Measurements from ENCODE around the gene LHFPL6. TPM values are rescaled to one million over a fixed set of nuclear protein-coding genes. Genes with fewer than 3 reads are reported as not detected.

Gene LHFPL6
- total and polyA plus RNA-seq, 10 donors: 6.9 to 49.0 (median 30.5) TPM

- Histone ChIP-seq H3K27me3 (replicated peaks in 1 of 7) (no peaks in the 10 kb centered on the region), H3K4me3 (no peak overlapping the region), H3K4me1 (no peaks in the 10 kb centered on the region), H3K27ac (no peak overlapping the region), H3K36me3 (no peaks in the 10 kb centered on the region), H3K9me3 (no peaks in the 10 kb centered on the region)
- intact Hi-C loops (cut with DNase I; ENCODE audit: low total_unique reads): no loop called here
- no peak for DNase-seq
- 69 to 88% (median 84%) methylated on average over 4 of the region's 4 CpGs for WGBS, 5 donors
- TF ChIP-seq POLR2AphosphoS5 (IDR thresholded peaks at IDR 0.05): no peak
- TF ChIP-seq CTCF (IDR thresholded peaks at IDR 0.05 in 8 of 11, conservative IDR thresholded peaks at IDR 0.05 in 3 of 11): no peak
- TF ChIP-seq POLR2A (IDR thresholded peaks at IDR 0.05): no peak
These were observed 232.4 kb downstream of the LHFPL6 start for GRCh38 chr13:39370554-39370953.

- H3K27me3 ChIP-seq (replicated peaks in 1 of 7): no peaks in the 10 kb centered on the region
- intact Hi-C loops (cut with DNase I; ENCODE audit: low total_unique reads): no loop called here
- H3K4me1 ChIP-seq: no peaks in the 10 kb centered on the region
- no peaks in the 10 kb centered on the region for H3K9me3 ChIP-seq
- no peak overlapping the region for H3K27ac ChIP-seq
- WGBS, 5 donors: 80 to 98% (median 94%) methylated on average over 3 of the region's 3 CpGs
- no peak for DNase-seq
- no peak overlapping the region for H3K4me3 ChIP-seq
- no peak for TF ChIP-seq CTCF (IDR thresholded peaks at IDR 0.05 in 8 of 11, conservative IDR thresholded peaks at IDR 0.05 in 3 of 11)
- H3K36me3 ChIP-seq: no peaks in the 10 kb centered on the region
These were observed 232.9 kb downstream of the LHFPL6 start for GRCh38 chr13:39370048-39370447.

GRCh38 chr13:39369161-39369890, 233.7 kb downstream of the LHFPL6 start:
- WGBS, 5 donors: 0 to 98% (median 49%) methylated on average over 1 of the region's 1 CpG
- no peak for TF ChIP-seq POLR2A (IDR thresholded peaks at IDR 0.05)
- no peak for TF ChIP-seq CTCF (IDR thresholded peaks at IDR 0.05 in 8 of 11, conservative IDR thresholded peaks at IDR 0.05 in 3 of 11)
- no peak for TF ChIP-seq POLR2AphosphoS5 (IDR thresholded peaks at IDR 0.05)
- Histone ChIP-seq H3K9me3 (no peaks in the 10 kb centered on the region), H3K27me3 (replicated peaks in 1 of 7) (no peaks in the 10 kb centered on the region), H3K4me3 (no peak overlapping the region), H3K27ac (no peak overlapping the region), H3K4me1 (no peaks in the 10 kb centered on the region), H3K36me3 (no peaks in the 10 kb centered on the region)
- DNase-seq: no peak
- intact Hi-C loops (cut with DNase I; ENCODE audit: low total_unique reads): no loop called here

- H3K4me3 ChIP-seq: no peak overlapping the region
- no peak for DNase-seq
- intact Hi-C loops (cut with DNase I; ENCODE audit: low total_unique reads): no loop called here
- H3K9me3 ChIP-seq: no peaks in the 10 kb centered on the region
- H3K27me3 ChIP-seq (replicated peaks in 1 of 7): no peaks in the 10 kb centered on the region
- no peak for TF ChIP-seq POLR2A (IDR thresholded peaks at IDR 0.05)
- no peak for TF ChIP-seq CTCF (IDR thresholded peaks at IDR 0.05 in 8 of 11, conservative IDR thresholded peaks at IDR 0.05 in 3 of 11)
- TF ChIP-seq POLR2AphosphoS5 (IDR thresholded peaks at IDR 0.05): no peak
- no peaks in the 10 kb centered on the region for H3K4me1 ChIP-seq
- H3K36me3 ChIP-seq: no peaks in the 10 kb centered on the region
- H3K27ac ChIP-seq: no peak overlapping the region
These were observed 237.1 kb downstream of the LHFPL6 start for GRCh38 chr13:39365879-39366278.
